Liver (tissue), 9 donors: ENCODE results near the gene TLR9. TPM values are rescaled to one million over a fixed set of nuclear protein-coding genes. Genes with fewer than 3 reads are reported as not detected.

ENCODE experiments used
- DNase-seq: peaks from one replicate; pipeline ENCODE4 v3.0.0-alpha.2; 2017; ENCODE audit warnings: low spot score
- H3K27ac ChIP-seq, 2 donors: one replicate each; pipeline ENCODE4 v1.7.0; 2013; ENCODE audit warnings: inconsistent platforms in 2 of 2, low read length in 2 of 2, control low read depth in 1 of 2, low read depth in 1 of 2, mild to moderate bottlenecking in 1 of 2
- H3K27me3 ChIP-seq, 4 donors: one replicate each; pipeline versions ENCODE4 v1.6.1 to v1.7.0; 2013; ENCODE audit warnings: low read length in 3 of 4, inconsistent platforms in 1 of 4, mild to moderate bottlenecking in 1 of 4, moderate library complexity in 1 of 4; ENCODE audit not compliant: control insufficient read depth in 4 of 4, insufficient read depth in 4 of 4
- H3K36me3 ChIP-seq, 4 donors: one replicate each; pipeline versions ENCODE4 v1.6.1 to v1.7.0; 2013; ENCODE audit warnings: low read length in 3 of 4, mild to moderate bottlenecking in 3 of 4, low read depth in 1 of 4, moderate library complexity in 1 of 4; ENCODE audit not compliant: control insufficient read depth in 4 of 4, insufficient read depth in 3 of 4
- H3K4me1 ChIP-seq, 4 donors: one replicate each; pipeline versions ENCODE4 v1.6.1 to v1.7.0; 2013; ENCODE audit warnings: low read length in 3 of 4, mild to moderate bottlenecking in 3 of 4, moderate library complexity in 1 of 4; ENCODE audit not compliant: control insufficient read depth in 4 of 4, insufficient read depth in 4 of 4
- H3K4me3 ChIP-seq, 3 donors: one replicate each; pipeline versions ENCODE4 v1.6.1 to v1.7.0; 2013; ENCODE audit warnings: low read length in 3 of 3, control low read depth in 1 of 3, low read depth in 1 of 3, mild to moderate bottlenecking in 1 of 3
- H3K9ac ChIP-seq, 2 donors: one replicate each; pipeline ENCODE4 v1.7.0; 2013; ENCODE audit warnings: low read length in 2 of 2, mild to moderate bottlenecking in 2 of 2, moderate library complexity in 2 of 2, control low read depth in 1 of 2, low read depth in 1 of 2
- H3K9me3 ChIP-seq, 4 donors: one replicate each; pipeline versions ENCODE4 v1.6.1 to v1.7.0; 2013; ENCODE audit warnings: low read length in 3 of 4; ENCODE audit not compliant: control insufficient read depth in 4 of 4
- ATF3 ChIP-seq: IDR thresholded peaks from 2 replicates; pipeline ENCODE4 v1.6.1; 2016; ENCODE audit warnings: antibody characterized with exemption
- CTCF ChIP-seq: fragments of 150-350 bp; IDR thresholded peaks from 2 replicates; pipeline ENCODE4 v1.5.1; 2017; ENCODE audit warnings: improper control_type of control experiment, low read depth, low read length; ENCODE audit not compliant: missing input control
- EGR1 ChIP-seq, 2 donors: IDR thresholded peaks; 2 replicates each; pipeline ENCODE4 v1.6.1; 2016 to 2018; ENCODE audit warnings: antibody characterized with exemption in 2 of 2, low read depth in 2 of 2
- FOXA1 ChIP-seq: IDR thresholded peaks from 2 replicates; pipeline ENCODE4 v1.6.1; 2016; ENCODE audit warnings: antibody characterized with exemption
- FOXA2 ChIP-seq: IDR thresholded peaks from 2 replicates; pipeline ENCODE4 v1.6.1; 2016; ENCODE audit warnings: antibody characterized with exemption
- GABPA ChIP-seq, 2 donors: IDR thresholded peaks in 1 of 2; conservative IDR thresholded peaks in 1 of 2; 2 replicates each; pipeline ENCODE4 v1.6.1; 2016; ENCODE audit warnings: antibody characterized with exemption in 2 of 2, mild to moderate bottlenecking in 1 of 2, moderate library complexity in 1 of 2
- HNF4A ChIP-seq, 2 donors: conservative IDR thresholded peaks; 2 replicates each; pipeline ENCODE4 v1.6.1; 2016; ENCODE audit warnings: antibody characterized with exemption in 2 of 2, mild to moderate bottlenecking in 2 of 2
- HNF4G ChIP-seq: IDR thresholded peaks from 2 replicates; pipeline ENCODE4 v1.6.1; 2016; ENCODE audit warnings: antibody characterized with exemption
- JUND ChIP-seq, 2 donors: IDR thresholded peaks; 2 replicates each; pipeline ENCODE4 v1.6.1; 2016; ENCODE audit warnings: antibody characterized with exemption in 2 of 2
- MAX ChIP-seq: IDR thresholded peaks from 2 replicates; pipeline ENCODE4 v1.6.1; 2016; ENCODE audit warnings: antibody characterized with exemption
- NR2F2 ChIP-seq: IDR thresholded peaks from 2 replicates; pipeline ENCODE4 v1.6.1; 2016; ENCODE audit warnings: antibody characterized with exemption
- RAD21 ChIP-seq, 2 donors: IDR thresholded peaks; 2 replicates each; pipeline ENCODE4 v1.6.1; 2016; ENCODE audit warnings: antibody characterized with exemption in 2 of 2, mild to moderate bottlenecking in 2 of 2
- REST ChIP-seq: IDR thresholded peaks from 2 replicates; pipeline ENCODE4 v1.6.1; 2016; ENCODE audit warnings: antibody characterized with exemption, mild to moderate bottlenecking
- RXRA ChIP-seq, 2 donors: IDR thresholded peaks; 2 replicates each; pipeline ENCODE4 v1.6.1; 2017 to 2018; ENCODE audit warnings: antibody characterized with exemption in 2 of 2, mild to moderate bottlenecking in 1 of 2
- SP1 ChIP-seq: IDR thresholded peaks from 2 replicates; pipeline ENCODE4 v1.6.1; 2018; ENCODE audit warnings: antibody characterized with exemption, mild to moderate bottlenecking
- TAF1 ChIP-seq: conservative IDR thresholded peaks from 2 replicates; pipeline ENCODE4 v1.6.1; 2016; ENCODE audit warnings: antibody characterized with exemption, mild to moderate bottlenecking
- YY1 ChIP-seq: IDR thresholded peaks from 2 replicates; pipeline ENCODE4 v1.6.1; 2016; ENCODE audit warnings: antibody characterized with exemption, mild to moderate bottlenecking
- ZBTB33 ChIP-seq: IDR thresholded peaks from 2 replicates; pipeline ENCODE4 v1.6.1; 2016; ENCODE audit warnings: antibody characterized with exemption
- WGBS: extraction: QIAGEN DNeasy Blood & Tissue Kit; methylation state at CpG from one replicate; pipeline ENCODE4 v1.1.7; 2013; 5-methylcytosine and 5-hydroxymethylcytosine counted together
- polyA plus RNA-seq, 2 donors: library from polyadenylated mRNA; stranded (reverse) in 1 of 2; unstranded in 1 of 2; fragments of 200-250 nt in 1 of 2; fragments of >200 nt in 1 of 2; fragmentation: Nextera tagmentation in 1 of 2; extraction: Ambion mirVana in 1 of 2; gene quantifications; one replicate each; pipeline versions ENCODE4 v1.2.1 to v1.2.3, GENCODE V29; 2013 to 2015
- total RNA-seq, 2 donors: library from RNA; depleted of rRNA; stranded (reverse); fragments of >200 nt; gene quantifications; one replicate each; pipeline ENCODE4 v1.2.3, GENCODE V29; 2014
- donor health status: healthy.
- donor health status: healthy.
- donor health status: healthy.
- donor health status: healthy.
- donor health status: healthy.

Gene TLR9
- total and polyA plus RNA-seq, 4 donors: 0.02 TPM; not detected in 3

- H3K9me3 ChIP-seq: no peaks in the 10 kb centered on the region
- H3K4me1 ChIP-seq: peaks cover 12 to 36% (median 28%) of the 10 kb centered on the region in 4 donors
- peak overlapping the region; percentile 30 to 71 for H3K9ac ChIP-seq
- H3K27ac ChIP-seq: peak overlapping the region; percentile 96 to 97
- no peaks in the 10 kb centered on the region for H3K36me3 ChIP-seq
- H3K4me3 ChIP-seq: no peak overlapping the region
- DNase-seq: peak; percentile 42
- H3K27me3 ChIP-seq: no peaks in the 10 kb centered on the region
- TF ChIP-seq ZBTB33: peak; percentile 91
- peak; percentile 99 to 100 for TF ChIP-seq RXRA (IDR thresholded peaks at IDR 0.05)
- TF ChIP-seq EGR1 (IDR thresholded peaks at IDR 0.05; ENCODE audit: low read depth in 2 of 2): peak in 1 of 2 donors; percentile 78
- TF ChIP-seq YY1: peak; percentile 94
- peak; percentile 91 to 92 for TF ChIP-seq HNF4A (conservative IDR thresholded peaks at IDR 0.05)
- peak; percentile 92 for TF ChIP-seq FOXA2
- TF ChIP-seq RAD21 (IDR thresholded peaks at IDR 0.05): peak; percentile 45 to 71
- TF ChIP-seq FOXA1: peak; percentile 89
- TF ChIP-seq CTCF: peak; percentile 34
- peak; percentile 93 for TF ChIP-seq ATF3
- peak; percentile 80 for TF ChIP-seq HNF4G
- peak in 1 of 2 donors; percentile 69 for TF ChIP-seq GABPA (IDR thresholded peaks at IDR 0.05 in 1 of 2, conservative IDR thresholded peaks at IDR 0.05 in 1 of 2)
- no peak for TF ChIP-seq TAF1
- TF ChIP-seq JUND (IDR thresholded peaks at IDR 0.05): peak; percentile 94 to 95
- TF ChIP-seq MAX: peak; percentile 98
- peak; percentile 98 for TF ChIP-seq SP1
- TF ChIP-seq REST: peak; percentile 80
- TF ChIP-seq NR2F2: peak; percentile 82
- WGBS: 33% methylated on average over 15 of the region's 15 CpGs
Observed at GRCh38 chr3:52176951-52177700, 48.3 kb downstream of the TLR9 start.
